GM12864 (cell line): ENCODE results near the gene CACNA2D3.

Experiments used
- DNase-seq: peaks from one replicate; pipeline ENCODE4 v3.0.0-alpha.2; 2011; ENCODE audit warnings: low read depth
- H3K4me3 ChIP-seq: 2 replicates; pipeline ENCODE4 v1.5.1; 2011; ENCODE audit warnings: mild to moderate bottlenecking, low read depth, low read length, control low read depth
- TF ChIP-seq, protein P1 (sequence below): IDR thresholded peaks from 2 replicates; pipeline ENCODE4 v1.5.1; 2011; ENCODE audit warnings: low read depth, mild to moderate bottlenecking, moderate library complexity, low read length, control low read depth, inconsistent platforms; ENCODE audit errors: missing control alignments

Gene CACNA2D3

GRCh38 chr3:54962200-54962599, 839.8 kb downstream of the CACNA2D3 start:
- TF ChIP-seq, protein P1, sequence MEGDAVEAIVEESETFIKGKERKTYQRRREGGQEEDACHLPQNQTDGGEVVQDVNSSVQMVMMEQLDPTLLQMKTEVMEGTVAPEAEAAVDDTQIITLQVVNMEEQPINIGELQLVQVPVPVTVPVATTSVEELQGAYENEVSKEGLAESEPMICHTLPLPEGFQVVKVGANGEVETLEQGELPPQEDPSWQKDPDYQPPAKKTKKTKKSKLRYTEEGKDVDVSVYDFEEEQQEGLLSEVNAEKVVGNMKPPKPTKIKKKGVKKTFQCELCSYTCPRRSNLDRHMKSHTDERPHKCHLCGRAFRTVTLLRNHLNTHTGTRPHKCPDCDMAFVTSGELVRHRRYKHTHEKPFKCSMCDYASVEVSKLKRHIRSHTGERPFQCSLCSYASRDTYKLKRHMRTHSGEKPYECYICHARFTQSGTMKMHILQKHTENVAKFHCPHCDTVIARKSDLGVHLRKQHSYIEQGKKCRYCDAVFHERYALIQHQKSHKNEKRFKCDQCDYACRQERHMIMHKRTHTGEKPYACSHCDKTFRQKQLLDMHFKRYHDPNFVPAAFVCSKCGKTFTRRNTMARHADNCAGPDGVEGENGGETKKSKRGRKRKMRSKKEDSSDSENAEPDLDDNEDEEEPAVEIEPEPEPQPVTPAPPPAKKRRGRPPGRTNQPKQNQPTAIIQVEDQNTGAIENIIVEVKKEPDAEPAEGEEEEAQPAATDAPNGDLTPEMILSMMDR = no peak
- H3K4me3 ChIP-seq = no peak overlapping the region

DNA sequence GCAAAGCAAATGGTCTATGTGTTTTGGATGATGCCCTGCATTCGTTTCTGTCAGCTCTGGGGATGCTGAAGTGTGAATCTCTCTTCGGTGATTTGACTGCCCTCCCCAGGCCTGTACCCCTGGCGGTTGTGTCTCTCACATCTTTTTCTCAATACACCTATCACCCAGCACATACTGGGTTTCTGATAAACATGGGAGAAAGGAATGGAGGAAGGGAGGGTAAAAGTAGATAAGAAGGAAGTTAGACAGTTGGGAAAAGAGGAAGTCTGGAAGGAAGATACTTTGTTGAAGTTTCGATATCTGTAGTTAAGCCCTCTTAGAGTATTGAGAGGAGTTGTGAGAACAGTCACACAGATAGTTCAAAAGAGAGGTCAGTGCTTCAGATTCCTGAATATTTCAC, 841.3 kb downstream of the CACNA2D3 start:
- TF ChIP-seq, protein P1 = no peak
- no peak overlapping the region for H3K4me3 ChIP-seq
- no peak for DNase-seq

More at GRCh38 chr3:54962200-54962599, 839.8 kb downstream of the CACNA2D3 start:
- DNase-seq = no peak

- H3K4me3 ChIP-seq = no peak overlapping the region
- DNase-seq = no peak
- TF ChIP-seq, protein P1 = no peak
Measured at GRCh38 chr3:54964081-54964480, 841.7 kb downstream of the CACNA2D3 start.

GRCh38 chr3:54965746-54966145, 843.4 kb downstream of the CACNA2D3 start:
- DNase-seq = no peak
- TF ChIP-seq, protein P1 = no peak
- no peak overlapping the region for H3K4me3 ChIP-seq

DNA sequence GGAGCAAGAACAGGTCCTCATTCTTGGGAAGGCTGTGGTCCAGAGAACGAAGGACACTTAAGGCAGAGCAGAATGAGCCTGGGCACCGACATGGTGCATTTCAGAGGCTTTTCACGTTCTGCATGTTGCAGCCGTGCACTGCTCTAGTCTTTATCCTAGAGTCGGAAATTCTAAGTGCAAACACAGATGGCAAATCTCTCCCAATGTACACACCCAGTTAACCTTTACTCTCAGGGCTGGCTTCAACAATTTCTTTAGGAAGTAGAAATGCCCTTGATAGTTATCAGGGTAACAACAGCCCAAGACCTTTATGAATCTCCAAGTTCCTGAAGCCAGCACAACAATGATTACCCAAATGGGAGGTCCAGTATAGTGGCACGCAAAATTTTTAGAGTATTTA, 844.6 kb downstream of the CACNA2D3 start:
- TF ChIP-seq, protein P1 = no peak
- H3K4me3 ChIP-seq = no peak overlapping the region
- no peak for DNase-seq

- no peak overlapping the region for H3K4me3 ChIP-seq
- no peak for DNase-seq
- TF ChIP-seq, protein P1 = no peak
Measured at GRCh38 chr3:54967731-54968161, 845.4 kb downstream of the CACNA2D3 start.

DNA sequence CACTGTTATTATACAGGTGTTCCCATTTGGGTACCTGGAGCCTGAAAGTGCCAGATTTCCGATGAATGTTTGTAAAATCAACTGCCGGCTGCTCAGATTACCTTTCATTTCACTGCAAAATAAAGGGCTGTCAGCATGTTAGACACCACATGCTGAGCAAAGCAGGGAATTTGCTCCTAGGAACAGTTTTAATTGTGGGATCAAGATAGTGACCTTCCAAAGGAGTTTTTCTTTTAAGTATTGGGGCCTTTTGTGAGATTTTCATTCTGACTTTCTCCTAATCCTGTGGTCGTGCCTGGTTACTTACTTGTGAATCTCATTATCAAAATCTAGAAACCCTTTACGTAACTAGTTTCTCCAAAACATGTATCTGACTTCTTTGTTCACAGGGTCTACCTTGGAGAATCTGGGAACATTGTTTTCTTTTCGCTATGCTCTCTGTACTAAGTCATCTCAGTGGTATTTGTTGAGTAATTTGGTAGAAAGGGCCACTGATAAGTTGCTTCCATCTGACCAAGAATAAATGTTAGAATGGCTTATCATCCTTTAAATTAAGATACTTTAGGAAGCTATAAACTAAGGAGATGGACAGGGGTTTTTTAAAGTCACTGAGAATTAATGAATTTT, 846.3 kb downstream of the CACNA2D3 start:
- no peak overlapping the region for H3K4me3 ChIP-seq
- TF ChIP-seq, protein P1 = no peak
- DNase-seq = no peak
